Measurements from ENCODE around the gene MFAP2.

DNA sequence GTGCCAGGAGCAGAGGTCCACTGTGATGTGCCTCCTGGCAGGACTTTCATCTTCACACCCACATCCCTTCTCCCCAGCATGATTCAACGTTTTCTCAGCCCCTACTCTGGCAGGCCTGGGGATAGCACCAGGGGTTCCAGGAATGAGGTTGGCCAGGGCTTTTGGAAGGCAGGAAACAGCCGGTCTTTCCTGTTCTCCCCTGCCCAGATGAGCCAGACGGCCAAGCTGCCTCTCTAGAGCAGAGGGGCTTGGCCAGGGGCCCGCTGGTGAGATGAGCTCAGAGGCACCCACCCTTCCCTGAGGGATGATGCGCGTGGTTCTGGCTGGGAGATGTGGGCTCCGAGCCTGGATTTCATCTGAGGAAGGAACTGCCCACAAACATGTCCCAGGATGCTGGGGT is 4.3 kb upstream of the MFAP2 start:
- TF ChIP-seq, protein P1, sequence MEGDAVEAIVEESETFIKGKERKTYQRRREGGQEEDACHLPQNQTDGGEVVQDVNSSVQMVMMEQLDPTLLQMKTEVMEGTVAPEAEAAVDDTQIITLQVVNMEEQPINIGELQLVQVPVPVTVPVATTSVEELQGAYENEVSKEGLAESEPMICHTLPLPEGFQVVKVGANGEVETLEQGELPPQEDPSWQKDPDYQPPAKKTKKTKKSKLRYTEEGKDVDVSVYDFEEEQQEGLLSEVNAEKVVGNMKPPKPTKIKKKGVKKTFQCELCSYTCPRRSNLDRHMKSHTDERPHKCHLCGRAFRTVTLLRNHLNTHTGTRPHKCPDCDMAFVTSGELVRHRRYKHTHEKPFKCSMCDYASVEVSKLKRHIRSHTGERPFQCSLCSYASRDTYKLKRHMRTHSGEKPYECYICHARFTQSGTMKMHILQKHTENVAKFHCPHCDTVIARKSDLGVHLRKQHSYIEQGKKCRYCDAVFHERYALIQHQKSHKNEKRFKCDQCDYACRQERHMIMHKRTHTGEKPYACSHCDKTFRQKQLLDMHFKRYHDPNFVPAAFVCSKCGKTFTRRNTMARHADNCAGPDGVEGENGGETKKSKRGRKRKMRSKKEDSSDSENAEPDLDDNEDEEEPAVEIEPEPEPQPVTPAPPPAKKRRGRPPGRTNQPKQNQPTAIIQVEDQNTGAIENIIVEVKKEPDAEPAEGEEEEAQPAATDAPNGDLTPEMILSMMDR (IDR thresholded peaks at IDR 0.05), result no peak
- TF ChIP-seq TCF7L2 (IDR thresholded peaks at IDR 0.05; ENCODE audit: low read depth, low read length), result no peak
- TF ChIP-seq SIN3A (IDR thresholded peaks at IDR 0.05; ENCODE audit: borderline replicate concordance, insufficient read depth, low read depth, low read length), result no peak
- TF ChIP-seq POLR2AphosphoS5 (IDR thresholded peaks at IDR 0.05; ENCODE audit: low read depth, low read length), result no peak
